Adrenal gland (tissue), 5 donors: ENCODE data around the gene LCOR.

Experiments used
- CTCF ChIP-seq, 6 experiments: fragments of 450-650 bp in 4 of 6; fragments of 200-600 bp in 2 of 6; sonication (generic) in 1 of 6; IDR thresholded peaks; 1 replicate in 5 of 6; 2 replicates in 1 of 6; pipeline versions ENCODE4 v1.5.1 to v1.8.0; 2016 to 2021; ENCODE audit warnings: antibody characterized with exemption in 6 of 6, mild to moderate bottlenecking in 2 of 6, moderate library complexity in 1 of 6
- POLR2A ChIP-seq, 2 donors: fragments of 450-650 bp; IDR thresholded peaks; one replicate each; pipeline ENCODE4 v1.6.1; 2017; ENCODE audit warnings: antibody characterized with exemption in 2 of 2, mild to moderate bottlenecking in 2 of 2, moderate library complexity in 1 of 2
- donor health status: DM: no; HTN: no; CAD: no.

- TF ChIP-seq CTCF (IDR thresholded peaks at IDR 0.05) = no peak
- TF ChIP-seq POLR2A (IDR thresholded peaks at IDR 0.05) = no peak
Observed at GRCh38 chr10:96959733-96960132, 127.6 kb downstream of the LCOR start.
